GM12874 (cell line): Measurements from ENCODE around the gene CD33.

Source experiments
- TF ChIP-seq, protein P1 (sequence below): IDR thresholded peaks from 2 replicates; pipeline ENCODE4 v1.5.1; 2011; ENCODE audit warnings: low read depth, mild to moderate bottlenecking, control low read depth, low read length, moderate library complexity; ENCODE audit not compliant: insufficient read depth

CD33 gene

DNA sequence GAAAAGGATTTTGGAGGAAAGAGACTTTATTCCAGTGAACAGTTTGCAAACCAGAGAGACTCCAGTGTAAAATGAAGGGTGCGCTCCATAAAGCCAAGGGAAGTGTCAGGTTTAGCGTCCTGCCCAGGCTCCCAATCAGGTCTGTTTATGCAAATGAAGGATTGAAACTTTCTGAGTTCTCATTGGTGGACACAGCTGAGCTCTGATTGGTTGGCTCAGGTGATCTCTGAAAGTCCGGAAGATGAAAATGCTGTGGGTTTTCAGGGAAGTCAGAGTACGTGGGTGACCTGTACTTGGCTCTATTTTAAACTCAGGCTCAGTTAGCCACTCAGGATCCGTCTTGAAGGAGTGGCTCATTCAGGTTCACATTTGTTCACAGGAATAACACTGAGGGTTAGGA, 28.7 kb upstream of the CD33 start:
- TF ChIP-seq, protein P1, sequence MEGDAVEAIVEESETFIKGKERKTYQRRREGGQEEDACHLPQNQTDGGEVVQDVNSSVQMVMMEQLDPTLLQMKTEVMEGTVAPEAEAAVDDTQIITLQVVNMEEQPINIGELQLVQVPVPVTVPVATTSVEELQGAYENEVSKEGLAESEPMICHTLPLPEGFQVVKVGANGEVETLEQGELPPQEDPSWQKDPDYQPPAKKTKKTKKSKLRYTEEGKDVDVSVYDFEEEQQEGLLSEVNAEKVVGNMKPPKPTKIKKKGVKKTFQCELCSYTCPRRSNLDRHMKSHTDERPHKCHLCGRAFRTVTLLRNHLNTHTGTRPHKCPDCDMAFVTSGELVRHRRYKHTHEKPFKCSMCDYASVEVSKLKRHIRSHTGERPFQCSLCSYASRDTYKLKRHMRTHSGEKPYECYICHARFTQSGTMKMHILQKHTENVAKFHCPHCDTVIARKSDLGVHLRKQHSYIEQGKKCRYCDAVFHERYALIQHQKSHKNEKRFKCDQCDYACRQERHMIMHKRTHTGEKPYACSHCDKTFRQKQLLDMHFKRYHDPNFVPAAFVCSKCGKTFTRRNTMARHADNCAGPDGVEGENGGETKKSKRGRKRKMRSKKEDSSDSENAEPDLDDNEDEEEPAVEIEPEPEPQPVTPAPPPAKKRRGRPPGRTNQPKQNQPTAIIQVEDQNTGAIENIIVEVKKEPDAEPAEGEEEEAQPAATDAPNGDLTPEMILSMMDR, result no peak

DNA sequence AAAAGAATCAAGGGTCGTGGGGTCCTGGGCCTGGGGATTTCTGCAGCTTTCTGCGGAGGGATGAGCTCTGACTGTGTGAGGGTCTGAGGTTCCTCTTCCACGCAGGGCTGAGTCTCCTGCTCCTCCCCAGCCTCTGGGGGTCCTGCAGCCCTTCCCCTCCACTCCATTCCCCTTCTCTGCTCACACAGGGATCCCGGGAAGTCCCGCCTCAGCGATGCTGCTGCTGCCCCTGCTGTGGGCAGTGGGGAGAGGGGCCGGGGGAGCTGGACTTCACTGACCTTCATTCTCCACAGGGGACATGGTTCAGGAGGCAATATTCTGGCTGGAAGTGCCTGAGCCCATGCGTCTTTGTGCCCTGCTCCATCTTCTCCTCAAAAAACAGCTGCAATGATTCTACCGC, 26.2 kb upstream of the CD33 start:
- TF ChIP-seq, protein P1, result no peak

DNA sequence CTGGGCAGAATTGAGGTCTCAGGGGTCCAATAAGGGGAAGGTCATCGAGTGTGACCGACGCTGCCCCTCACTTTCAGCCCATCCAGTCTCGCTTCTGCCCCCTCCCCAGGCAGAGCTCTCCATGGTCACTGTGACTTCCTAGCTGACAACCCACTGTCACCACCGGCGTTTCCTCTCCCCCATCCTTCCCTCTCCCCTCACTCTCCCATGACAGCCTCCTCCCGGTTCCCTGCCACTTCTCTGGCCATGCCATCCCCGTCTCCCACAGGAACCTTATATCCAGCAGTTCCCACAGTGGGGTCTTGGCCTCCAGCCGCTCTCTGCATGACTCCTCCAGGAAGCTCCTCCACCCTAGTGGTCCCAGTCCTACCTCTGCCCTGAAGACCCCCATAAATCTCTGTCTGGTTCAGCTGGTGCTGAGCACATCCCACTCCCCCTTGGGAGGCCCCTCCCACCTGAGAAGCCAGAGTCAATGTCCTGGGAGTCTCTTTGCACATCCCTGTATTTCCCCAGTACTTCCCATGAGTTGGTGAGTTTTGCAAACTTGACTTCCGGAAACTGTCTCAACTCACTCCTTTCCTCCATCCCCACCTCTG, 24.7 kb upstream of the CD33 start:
- TF ChIP-seq, protein P1, result no peak

DNA sequence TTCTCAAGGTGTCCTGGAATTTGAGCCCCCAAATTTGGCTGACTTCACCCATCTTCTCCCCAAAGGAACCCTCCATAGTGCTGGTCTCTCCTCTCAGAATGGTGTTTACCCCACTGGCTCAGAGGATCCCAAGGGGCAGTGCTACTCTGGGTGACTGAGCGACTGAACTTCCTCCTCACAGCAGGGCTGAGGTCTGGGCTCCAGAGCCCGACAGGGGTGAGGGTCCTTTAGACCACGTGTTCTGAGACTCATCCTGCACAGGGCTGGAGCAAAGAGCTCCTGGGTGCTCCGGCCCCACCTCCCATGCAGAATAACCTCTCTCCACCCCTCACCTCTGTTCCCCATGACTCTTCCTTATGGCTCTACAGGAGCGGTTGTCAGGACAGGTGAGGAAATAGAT, 23.2 kb upstream of the CD33 start:
- TF ChIP-seq, protein P1, result no peak

DNA sequence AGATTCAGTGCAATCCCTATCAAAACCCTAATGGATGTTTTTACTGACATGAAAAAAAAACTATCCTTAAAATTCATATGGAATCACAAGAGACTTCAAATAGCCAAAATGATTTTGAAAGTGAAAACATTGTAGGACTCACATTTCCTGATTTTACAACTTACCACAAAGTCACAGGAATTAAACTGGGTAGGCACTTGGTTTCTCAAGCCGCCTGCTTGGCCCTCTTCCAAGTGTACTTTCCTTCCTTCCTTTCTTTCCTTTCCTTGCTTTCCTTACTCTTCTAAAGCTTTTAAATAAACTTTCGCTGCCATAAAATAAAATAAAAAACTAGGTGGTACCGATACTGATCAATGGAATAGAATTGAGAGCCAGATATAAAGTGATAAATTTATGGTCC, 21.0 kb upstream of the CD33 start:
- TF ChIP-seq, protein P1, result no peak

DNA sequence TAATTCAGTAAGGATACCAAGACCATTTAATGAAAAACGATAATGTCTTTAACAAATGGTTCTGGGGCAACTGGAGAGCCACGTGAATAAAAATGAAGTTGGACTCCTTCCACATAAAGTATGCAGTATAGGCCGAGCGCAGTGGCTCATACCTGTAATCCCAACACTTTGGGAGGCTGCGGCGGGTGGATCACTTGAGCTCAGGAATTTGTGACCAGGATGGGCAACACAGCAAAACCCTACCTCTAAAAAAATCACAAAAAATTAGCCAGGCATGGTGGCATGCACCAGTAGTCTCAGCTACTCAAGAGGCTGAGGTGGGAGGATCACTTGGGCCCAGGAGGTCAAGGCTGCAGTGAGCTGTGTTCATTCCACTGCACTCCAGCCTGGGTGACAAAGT, 20.6 kb upstream of the CD33 start:
- TF ChIP-seq, protein P1, result no peak

DNA sequence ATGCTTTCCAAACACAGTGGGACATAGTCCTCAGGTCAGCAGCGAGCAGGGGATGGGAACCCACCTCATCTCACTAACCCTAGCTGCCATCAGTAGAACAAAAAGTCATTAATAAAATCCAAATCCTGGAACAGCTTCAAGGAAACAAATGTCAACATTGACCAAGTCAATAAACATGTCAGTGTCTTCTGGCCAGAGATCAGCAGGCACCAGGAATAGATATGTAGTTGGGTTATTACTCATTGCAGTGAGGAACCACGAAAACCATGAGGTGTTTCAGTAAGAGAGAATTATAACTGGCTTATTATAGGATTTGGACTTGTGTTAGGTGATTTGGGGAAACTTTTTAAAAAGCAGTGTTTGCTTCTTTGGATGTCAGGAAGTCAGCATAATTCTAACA, 17.1 kb upstream of the CD33 start:
- TF ChIP-seq, protein P1, result no peak
